HTERT RPE-1 (cell line): ENCODE results near the gene KRT12.

Experiments used
- in situ Hi-C: fragments of 300-500 bp; cut with MboI; formaldehyde crosslinking; loops from 4 replicates; pipeline ENCODE4 v1.14.3; 2020; ENCODE audit warnings: low sequenced_read_pairs

Gene KRT12

GRCh38 chr17:40866838-40867237 is at the start of gene KRT12:
KRT12 (minus strand) TSS chr17:40867223; CDS start chr17:40867186, 37 bp downstream.
- in situ Hi-C loops, result no loop called here

- in situ Hi-C loops, result no loop called here
Observed at GRCh38 chr17:40916366-40916765, 49.3 kb upstream of the KRT12 start.

- in situ Hi-C loops, result no loop called here
Observed at GRCh38 chr17:40915721-40916256, 48.8 kb upstream of the KRT12 start.

DNA sequence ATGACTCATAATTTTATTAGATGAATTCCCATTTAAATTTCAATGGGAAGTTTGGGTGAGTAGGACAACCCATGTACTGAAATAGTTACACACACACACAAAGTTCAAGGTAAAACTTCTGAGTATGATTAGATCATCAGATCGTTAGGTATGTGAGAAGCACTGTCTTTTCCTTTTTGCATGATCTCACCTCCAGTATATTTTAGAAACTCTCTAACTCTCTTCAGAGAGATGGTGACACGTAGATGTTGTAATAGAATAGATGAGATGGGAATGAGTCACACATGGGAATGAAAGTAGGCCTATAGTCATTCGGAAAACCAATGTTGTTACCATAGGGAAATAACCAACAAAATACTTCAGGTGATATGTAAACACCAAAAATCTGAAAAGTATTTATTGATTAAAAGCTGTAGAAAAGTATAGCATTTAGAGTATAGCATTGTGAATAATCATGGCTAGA is 48.2 kb upstream of the KRT12 start:
- in situ Hi-C loops, result no loop called here

- in situ Hi-C loops, result no loop called here
Observed at GRCh38 chr17:40914075-40914855, 47.2 kb upstream of the KRT12 start.

DNA sequence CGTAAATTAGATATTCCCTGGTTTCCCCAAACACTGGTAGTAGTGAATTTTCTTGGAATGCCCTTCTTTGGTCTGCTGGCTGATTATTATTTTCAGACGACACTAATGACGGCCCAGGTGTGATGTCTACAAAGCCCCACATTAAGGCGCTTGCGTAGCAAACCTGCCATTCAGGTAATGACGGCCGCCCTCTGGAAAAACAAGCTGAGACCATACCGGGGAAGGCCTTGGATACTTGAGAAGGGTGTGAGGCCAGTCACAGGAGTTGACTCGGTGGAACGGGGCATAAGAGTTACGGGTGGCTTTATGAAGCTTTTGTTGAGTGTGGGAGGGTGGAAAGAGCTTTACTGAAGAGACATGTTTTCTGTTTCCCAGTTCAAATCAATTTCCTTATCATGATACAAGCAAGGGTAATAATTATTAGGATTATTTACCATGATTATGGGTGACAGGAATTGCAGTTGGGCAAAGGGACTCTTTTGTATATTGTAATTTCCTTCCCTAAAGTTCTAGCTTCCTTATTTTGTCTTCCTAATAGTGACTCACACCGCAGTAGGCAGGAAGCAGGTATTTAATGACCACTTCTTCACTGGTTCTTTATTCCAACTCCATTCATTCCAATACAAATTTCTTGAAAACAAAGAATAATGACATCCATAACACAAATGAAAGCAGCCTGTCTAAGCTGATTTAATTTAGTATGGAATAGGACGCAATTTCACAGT is 45.6 kb upstream of the KRT12 start:
- in situ Hi-C loops, result no loop called here

- in situ Hi-C loops, result no loop called here
Observed at GRCh38 chr17:40910441-40910841, 43.4 kb upstream of the KRT12 start.

GRCh38 chr17:40909755-40910154 is 42.7 kb upstream of the KRT12 start:
- in situ Hi-C loops, result no loop called here

DNA sequence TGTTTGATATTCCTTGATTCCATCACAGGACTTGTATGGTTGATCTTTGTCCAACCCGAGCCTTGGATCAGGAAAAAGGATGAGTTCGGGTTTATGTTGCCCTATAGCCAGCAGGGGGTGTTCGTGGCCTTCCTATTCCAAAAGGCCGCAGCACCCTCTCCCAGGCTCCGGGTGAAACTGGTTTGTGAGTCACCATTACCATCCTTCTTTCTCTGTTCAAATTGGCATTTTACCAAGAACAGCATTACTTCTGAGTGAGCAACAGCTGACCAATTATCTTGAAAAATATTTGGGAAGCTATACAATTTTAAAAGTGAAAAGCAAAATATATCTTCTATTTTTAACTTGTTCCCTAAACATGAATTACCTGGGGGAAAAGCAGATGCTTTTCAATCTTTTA is 42.3 kb upstream of the KRT12 start:
- in situ Hi-C loops, result no loop called here

- in situ Hi-C loops, result no loop called here
Observed at GRCh38 chr17:40906613-40907012, 39.6 kb upstream of the KRT12 start.

DNA sequence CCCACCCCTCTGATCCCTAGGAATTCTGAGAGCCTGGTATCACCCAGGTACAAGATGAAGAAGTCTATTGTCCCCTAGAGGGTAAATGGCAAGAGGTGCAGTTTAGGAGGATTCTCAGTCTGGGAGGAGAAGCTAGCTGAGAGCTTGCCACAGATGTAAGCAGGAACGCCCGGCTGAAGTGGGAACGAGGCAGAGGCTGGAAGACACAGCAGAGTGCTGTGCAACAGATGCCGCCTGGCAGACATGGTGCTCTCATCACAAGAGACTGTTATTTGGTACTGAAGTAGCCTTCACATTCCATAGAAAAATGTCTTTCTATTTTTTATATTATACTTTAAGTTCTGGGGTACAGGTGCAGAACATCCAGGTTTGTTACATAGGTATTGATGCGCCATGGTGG is 38.3 kb upstream of the KRT12 start:
- in situ Hi-C loops, result no loop called here

DNA sequence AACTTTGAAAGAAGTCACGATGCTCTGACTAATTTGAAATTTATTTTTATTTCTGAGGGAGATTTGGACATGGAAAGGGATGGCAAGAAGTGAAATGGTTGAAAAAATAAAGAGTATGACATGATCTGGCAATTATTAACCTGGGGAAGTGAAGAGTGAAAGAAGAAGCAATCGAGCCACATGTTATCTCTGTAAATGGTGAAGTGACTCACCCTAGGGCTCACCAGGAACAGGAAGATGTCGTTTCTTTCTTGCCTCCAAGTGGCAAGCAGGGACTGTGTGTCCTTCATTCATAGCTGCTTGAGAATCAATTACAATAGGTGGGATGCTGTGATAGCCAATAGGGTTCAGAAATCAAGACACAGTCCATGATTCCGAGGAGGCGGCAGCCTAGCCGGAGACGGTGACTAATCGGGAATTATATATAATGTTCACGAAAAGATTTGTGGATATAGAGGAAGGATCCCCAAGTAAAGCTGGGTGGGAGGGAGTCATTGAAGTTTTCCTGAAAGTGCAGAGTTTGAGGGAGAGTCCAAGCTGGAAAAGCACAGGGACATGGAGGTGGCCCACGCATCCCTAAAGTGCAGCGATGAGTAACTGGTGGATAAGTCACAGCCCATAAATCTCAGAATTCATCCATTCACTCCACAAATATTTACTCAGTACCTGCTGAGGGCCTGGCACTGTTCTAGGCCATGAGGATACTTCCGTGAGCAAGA is 36.3 kb upstream of the KRT12 start:
- in situ Hi-C loops, result no loop called here

DNA sequence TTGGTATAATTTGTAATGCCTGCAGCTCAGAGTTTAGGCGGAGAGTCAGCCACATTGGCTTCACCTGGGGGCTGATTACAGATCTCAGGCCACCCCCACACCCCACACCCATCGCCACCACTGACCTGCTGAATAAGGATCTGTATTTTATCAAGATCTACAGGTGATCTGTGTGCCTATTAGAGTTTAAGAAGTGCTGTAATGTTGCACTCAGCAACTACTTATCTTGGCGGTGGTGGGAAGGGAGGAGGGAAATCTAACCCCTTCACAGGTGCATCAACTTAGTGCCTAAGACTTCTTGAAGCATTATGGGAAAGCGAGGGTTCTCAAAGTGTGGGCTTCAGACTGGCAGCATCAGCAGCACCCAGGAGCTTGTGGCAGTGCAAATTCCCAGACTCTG is 35.5 kb upstream of the KRT12 start:
- in situ Hi-C loops, result no loop called here

GRCh38 chr17:40901981-40902474 is 35.0 kb upstream of the KRT12 start:
- in situ Hi-C loops, result no loop called here

DNA sequence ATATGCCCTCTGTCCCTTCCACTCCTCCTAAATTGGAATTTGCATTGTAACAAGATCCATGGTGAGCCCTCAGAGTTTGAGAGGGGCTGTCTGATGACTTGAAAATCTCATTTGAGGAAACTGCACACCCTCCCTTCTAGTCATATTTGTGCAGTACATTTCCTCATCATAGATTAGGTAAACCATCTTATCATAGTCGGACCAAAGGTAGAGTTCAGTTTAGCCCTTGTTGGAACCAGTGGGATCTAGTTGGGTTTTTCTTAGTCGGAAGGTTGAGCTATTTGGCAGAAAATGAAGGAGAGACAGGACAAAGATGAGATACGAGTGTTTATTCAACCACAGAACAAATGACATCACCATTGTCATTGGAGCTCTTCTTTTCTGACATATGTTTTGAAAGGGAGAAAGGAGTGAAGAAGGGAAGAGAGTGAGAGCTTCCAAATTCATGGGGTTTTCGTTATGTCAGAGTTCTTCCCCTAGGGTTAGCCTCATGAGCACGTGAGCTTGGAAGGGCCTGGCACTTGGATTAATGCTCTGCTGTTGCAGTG is 33.9 kb upstream of the KRT12 start:
- in situ Hi-C loops, result no loop called here

DNA sequence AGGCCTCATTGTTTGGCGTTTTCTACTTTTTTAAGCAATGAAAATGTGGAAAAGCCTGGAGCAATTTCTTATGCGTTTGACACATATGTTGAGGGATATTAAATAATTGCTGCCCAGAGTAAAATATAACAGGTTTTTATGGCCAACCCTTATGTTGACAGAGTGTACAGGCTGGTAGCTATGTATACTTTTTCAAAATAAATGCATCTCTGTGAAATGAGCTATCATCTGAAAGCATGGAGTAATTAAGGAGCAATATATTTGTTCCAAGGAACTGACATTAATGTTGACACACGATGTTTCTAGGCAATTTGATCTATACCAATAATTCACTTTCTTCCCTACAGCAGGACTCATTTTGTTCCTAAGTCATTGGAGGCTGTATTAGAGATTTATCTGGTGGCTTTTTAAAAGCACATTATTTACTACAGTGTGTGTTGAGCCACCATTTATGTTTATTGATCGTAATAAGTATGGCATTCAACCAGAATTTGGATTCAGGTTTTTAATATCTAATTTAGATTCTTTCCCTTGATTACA is 30.0 kb upstream of the KRT12 start:
- in situ Hi-C loops, result no loop called here

GRCh38 chr17:40895106-40895730 is 28.2 kb upstream of the KRT12 start:
- in situ Hi-C loops, result no loop called here

DNA sequence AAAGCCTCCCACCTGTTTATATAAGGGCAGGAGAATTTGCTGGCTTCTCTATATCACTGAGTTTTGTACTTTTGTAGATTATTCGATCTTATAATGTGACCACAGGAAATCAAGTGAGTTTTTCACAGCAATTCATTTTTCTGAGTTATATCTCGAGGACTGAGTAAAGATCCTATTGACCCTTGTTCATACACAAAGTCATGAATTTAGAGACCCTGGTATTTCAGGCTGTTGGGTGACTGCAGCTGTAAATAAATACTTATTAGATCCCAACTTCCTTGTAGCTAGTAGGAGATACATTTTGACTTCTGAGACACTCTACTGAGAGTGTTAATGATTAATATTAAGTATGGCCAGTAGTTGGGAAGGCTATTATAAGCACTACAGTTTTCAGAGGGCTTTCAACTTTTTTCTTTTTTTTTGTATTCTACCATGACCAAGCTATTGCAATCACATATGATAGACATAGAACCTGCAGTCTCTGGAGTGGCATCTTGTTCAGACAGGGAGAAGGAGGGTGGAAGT is 21.2 kb upstream of the KRT12 start:
- in situ Hi-C loops, result no loop called here

DNA sequence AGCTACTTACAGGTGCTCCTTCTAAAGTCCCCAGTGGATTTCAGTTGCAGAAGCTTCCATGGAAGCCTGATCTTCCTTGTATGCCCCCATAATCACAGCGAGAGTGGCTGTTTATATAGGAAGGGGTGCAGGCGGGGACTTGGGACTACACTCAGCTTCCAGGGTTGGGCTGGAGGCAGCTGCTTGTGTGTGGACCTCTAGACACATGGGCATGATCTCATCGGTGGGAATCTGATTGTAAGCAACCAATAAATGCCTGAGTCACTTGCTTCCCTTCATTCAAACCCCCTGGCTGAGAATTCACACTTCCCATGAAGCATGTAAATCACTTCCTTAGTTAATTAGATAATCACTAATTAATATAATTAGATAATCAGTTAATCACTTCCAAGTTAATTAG is 19.1 kb upstream of the KRT12 start:
- in situ Hi-C loops, result no loop called here
